RWPE2 (cell line): Measurements from ENCODE around the gene GAS6.
"Not testable (repeated sequence)": the region's sequence is repeated elsewhere in the genome, so short reads cannot be mapped to it uniquely, and the experiment has no call there.

ENCODE experiments used
- ATAC-seq: fragments of 200-7000 bp; cut with Tn5 transposase; 3 replicates; pipeline ENCODE4 v1.9.1; 2021; ENCODE audit warnings: low read depth
- DNase-seq: peaks from one replicate; pipeline ENCODE4 v3.0.0-alpha.2; 2020; ENCODE audit warnings: low spot score
- H3K27ac ChIP-seq: fragments of 450-650 bp; 2 replicates; pipeline ENCODE4 v1.5.1; 2017; ENCODE audit warnings: mild to moderate bottlenecking; ENCODE audit not compliant: poor library complexity, severe bottlenecking
- H3K27me3 ChIP-seq: fragments of 250-450 bp; sonication (Bioruptor Pico); 2 replicates; pipeline ENCODE4 v1.5.1; 2021; ENCODE audit warnings: mild to moderate bottlenecking, moderate library complexity; ENCODE audit not compliant: insufficient read depth, poor library complexity, severe bottlenecking
- H3K36me3 ChIP-seq: fragments of 250-450 bp; sonication (Bioruptor Pico); 2 replicates; pipeline ENCODE4 v1.5.1; 2020; ENCODE audit warnings: low read depth, mild to moderate bottlenecking, moderate library complexity
- H3K4me1 ChIP-seq: fragments of 250-450 bp; sonication (Bioruptor Pico); 2 replicates; pipeline ENCODE4 v1.5.1; 2021; ENCODE audit warnings: mild to moderate bottlenecking, moderate library complexity; ENCODE audit not compliant: insufficient read depth, poor library complexity, severe bottlenecking
- H3K4me3 ChIP-seq: fragments of 250-450 bp; sonication (Bioruptor Pico); 2 replicates; pipeline ENCODE4 v1.5.1; 2021; ENCODE audit warnings: mild to moderate bottlenecking, moderate library complexity; ENCODE audit not compliant: severe bottlenecking
- H3K9me3 ChIP-seq: fragments of 250-450 bp; sonication (Bioruptor Pico); 2 replicates; pipeline ENCODE4 v1.5.1; 2021; ENCODE audit warnings: mild to moderate bottlenecking, moderate library complexity; ENCODE audit not compliant: severe bottlenecking
- CTCF ChIP-seq: fragments of 450-650 bp; IDR thresholded peaks from one replicate; pipeline ENCODE4 v1.5.1; 2017; ENCODE audit warnings: mild to moderate bottlenecking, moderate library complexity; ENCODE audit not compliant: poor library complexity, severe bottlenecking

The GAS6 gene

GRCh38 chr13:113863524-113864272 is at the start of gene GAS6:
TSS of gene GAS6 (minus strand) at chr13:113864076. CDS start at chr13:113863920, 156 bp downstream.
- peak; percentile 62 for DNase-seq
- H3K4me1 ChIP-seq, result peaks cover 15% of the 10 kb centered on the region
- no peaks in the 10 kb centered on the region for H3K27me3 ChIP-seq
- H3K4me3 ChIP-seq, result peak within 1 kb of the TSS; percentile 91
- no peaks in the 10 kb centered on the region for H3K9me3 ChIP-seq
- peaks cover 23% of the 10 kb centered on the region for H3K36me3 ChIP-seq
- peak within 1 kb of the TSS; percentile 96 for H3K27ac ChIP-seq
- ATAC-seq, result peak; percentile 26; the same call in 2 of the 3 replicates
- peak; percentile 2 for TF ChIP-seq CTCF

GRCh38 chr13:113913408-113913807 is 49.5 kb upstream of the GAS6 start:
- not testable (repeated sequence) for DNase-seq, H3K36me3 ChIP-seq
- ATAC-seq, result peak; percentile 60; the same call in 2 of the 3 replicates

GRCh38 chr13:113912596-113912995 is 48.7 kb upstream of the GAS6 start:
- DNase-seq (no peak), ATAC-seq (no peak)
- H3K4me1 ChIP-seq, result peaks cover 12% of the 10 kb centered on the region
- peak overlapping the region; percentile 97 for H3K27ac ChIP-seq
- no peak overlapping the region for H3K4me3 ChIP-seq
- peaks cover 15% of the 10 kb centered on the region for H3K9me3 ChIP-seq
- TF ChIP-seq CTCF, result no peak
- H3K27me3 ChIP-seq, result no peaks in the 10 kb centered on the region
- no peaks in the 10 kb centered on the region for H3K36me3 ChIP-seq

More at GRCh38 chr13:113913408-113913807, 49.5 kb upstream of the GAS6 start:
- Histone ChIP-seq H3K9me3 (peaks cover 15% of the 10 kb centered on the region), H3K4me1 (peaks cover 12% of the 10 kb centered on the region), H3K27ac (peak overlapping the region; percentile 97)
- H3K27me3 ChIP-seq, H3K4me3 ChIP-seq: not testable (repeated sequence)

- Histone ChIP-seq H3K4me3 (peak overlapping the region; percentile 12), H3K36me3 (no peaks in the 10 kb centered on the region), H3K27ac (peak overlapping the region; percentile 97), H3K4me1 (peaks cover 25% of the 10 kb centered on the region), H3K9me3 (peaks cover 10% of the 10 kb centered on the region), H3K27me3 (no peaks in the 10 kb centered on the region)
- no peak for DNase-seq
- peak; percentile 90 for ATAC-seq
- no peak for TF ChIP-seq CTCF
Measured at GRCh38 chr13:113907635-113908617, 44.0 kb upstream of the GAS6 start.

GRCh38 chr13:113906571-113906970 is 42.7 kb upstream of the GAS6 start:
- no peak for DNase-seq

More at GRCh38 chr13:113906571-113906970, 42.7 kb upstream of the GAS6 start:
- Histone ChIP-seq H3K36me3 (no peaks in the 10 kb centered on the region), H3K27ac (peak overlapping the region; percentile 97), H3K4me1 (peaks cover 25% of the 10 kb centered on the region), H3K27me3 (no peaks in the 10 kb centered on the region), H3K9me3 (peaks cover 5% of the 10 kb centered on the region), H3K4me3 (no peak overlapping the region)
- no peak for TF ChIP-seq CTCF
- ATAC-seq, result no peak
